Measurements from ENCODE around the gene CPNE9.
"Not testable (repeated sequence)": the region's sequence is repeated elsewhere in the genome, so short reads cannot be mapped to it uniquely, and the experiment has no call there.

CPNE9 gene

GRCh38 chr3:9746330-9746729 is 42.7 kb downstream of the CPNE9 start:
- DNase-seq (ENCODE audit: low read depth), result no peak

GRCh38 chr3:9747267-9747666 is 43.6 kb downstream of the CPNE9 start:
- no peak for DNase-seq (ENCODE audit: low read depth)

GRCh38 chr3:9748031-9748430 is 44.4 kb downstream of the CPNE9 start:
- DNase-seq (ENCODE audit: low read depth), result no peak

GRCh38 chr3:9749296-9749644 is 45.6 kb downstream of the CPNE9 start:
- no peak for DNase-seq (ENCODE audit: low read depth)

- DNase-seq (ENCODE audit: low read depth), result peak; percentile 95
Measured at GRCh38 chr3:9749645-9750555, 46.3 kb downstream of the CPNE9 start, which contains the start of gene OGG1. TSS of gene OGG1 (plus strand) at chr3:9749952. CDS start at chr3:9750287, 335 bp downstream.

GRCh38 chr3:9750556-9751411 is 47.2 kb downstream of the CPNE9 start:
- no peak for DNase-seq (ENCODE audit: low read depth)

- DNase-seq (ENCODE audit: low read depth), result no peak
Measured at GRCh38 chr3:9754678-9755077, 51.0 kb downstream of the CPNE9 start.

- DNase-seq (ENCODE audit: low read depth), result no peak
Measured at GRCh38 chr3:9757427-9757826, 53.8 kb downstream of the CPNE9 start.

- DNase-seq (ENCODE audit: low read depth), result no peak
Measured at GRCh38 chr3:9760779-9761505, 57.3 kb downstream of the CPNE9 start.

- no peak for DNase-seq (ENCODE audit: low read depth)
Measured at GRCh38 chr3:9761919-9762318, 58.3 kb downstream of the CPNE9 start.

GRCh38 chr3:9762871-9763270 is 59.2 kb downstream of the CPNE9 start:
- no peak for DNase-seq (ENCODE audit: low read depth)

GRCh38 chr3:9765865-9766264 is 62.2 kb downstream of the CPNE9 start:
- no peak for DNase-seq (ENCODE audit: low read depth)

GRCh38 chr3:9767418-9767817 is 63.8 kb downstream of the CPNE9 start:
- DNase-seq (ENCODE audit: low read depth), result no peak

GRCh38 chr3:9768141-9768775 is 64.6 kb downstream of the CPNE9 start:
- no peak for DNase-seq (ENCODE audit: low read depth)

- no peak for DNase-seq (ENCODE audit: low read depth)
Measured at GRCh38 chr3:9769012-9769411, 65.4 kb downstream of the CPNE9 start.

GRCh38 chr3:9769426-9770275 is 66.0 kb downstream of the CPNE9 start, which contains the start of gene CAMK1:
TSS of gene CAMK1 (minus strand) at chr3:9769947. CDS start at chr3:9767749, 2,198 bp downstream.
- no peak for DNase-seq (ENCODE audit: low read depth)

- DNase-seq (ENCODE audit: low read depth), result no peak
Measured at GRCh38 chr3:9770276-9770812, 66.7 kb downstream of the CPNE9 start.

GRCh38 chr3:9771007-9771406 is 67.4 kb downstream of the CPNE9 start:
- not testable (repeated sequence) for DNase-seq (ENCODE audit: low read depth)

GRCh38 chr3:9776896-9777693 is 73.5 kb downstream of the CPNE9 start:
- no peak for DNase-seq (ENCODE audit: low read depth)

- no peak for DNase-seq (ENCODE audit: low read depth)
Measured at GRCh38 chr3:9777694-9778021, 74.0 kb downstream of the CPNE9 start.

Data from activated gamma-delta T cell treated with anti-CD3 and anti-CD28 coated beads, Interleukin-2, amount 50 U/mL, for 16 hours (primary cell).